GM19372 (cell line): ENCODE measurements around the gene FHIP2A.
"Not testable (repeated sequence)": the region's sequence is repeated elsewhere in the genome, so short reads cannot be mapped to it uniquely, and the experiment has no call there.

ENCODE experiments used
- ATAC-seq: cut with Tn5 transposase; IDR thresholded peaks from one replicate; pipeline ENCODE4 v1.9.1; 2021; ENCODE audit warnings: mild to moderate bottlenecking, low read depth, moderate library complexity; ENCODE audit not compliant: unreplicated experiment

The FHIP2A gene

DNA sequence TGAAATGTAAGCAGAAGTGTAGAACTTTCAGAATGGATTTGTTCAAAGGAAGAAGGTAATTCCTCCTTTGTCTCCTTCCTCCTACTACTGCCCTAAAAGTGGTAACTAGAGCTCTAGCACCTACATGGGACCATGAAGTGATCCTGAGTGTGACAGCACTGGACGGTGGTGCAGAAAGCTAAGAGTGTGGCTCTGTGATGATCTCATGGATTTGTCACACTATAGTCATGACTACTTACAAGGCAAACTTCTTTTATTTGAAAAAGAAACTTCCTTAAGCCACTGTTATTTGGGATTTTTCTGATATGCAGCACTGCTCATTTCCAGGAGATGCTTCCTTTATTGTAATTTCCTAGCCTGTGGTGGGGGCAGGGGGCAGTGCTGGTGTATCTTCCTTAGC lies 5.8 kb upstream of the FHIP2A start:
- ATAC-seq: no peak

GRCh38 chr10:114816308-114816707 lies 5.3 kb upstream of the FHIP2A start:
- ATAC-seq: no peak

DNA sequence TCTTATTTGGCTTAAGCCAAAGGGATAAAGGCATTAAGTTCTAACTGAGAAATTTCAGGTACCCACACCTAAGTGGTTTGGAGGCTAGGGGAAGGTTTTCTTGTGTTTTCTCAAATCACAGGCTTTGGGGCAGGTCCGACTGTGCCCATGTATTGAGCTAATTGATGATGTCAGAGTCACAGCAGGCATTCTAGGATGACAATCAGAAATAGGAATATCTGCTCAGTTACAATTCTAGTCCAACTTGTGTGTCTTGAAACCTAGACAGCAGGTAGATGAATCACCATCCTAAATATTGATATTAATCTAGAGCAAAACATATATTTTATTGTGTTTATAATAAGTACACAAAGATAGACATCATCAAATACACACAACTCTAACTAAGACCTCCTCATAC lies 2.3 kb upstream of the FHIP2A start:
- ATAC-seq: no peak

GRCh38 chr10:114821915-114822443 lies 399 bp downstream of the FHIP2A start:
- ATAC-seq: peak; percentile 38

GRCh38 chr10:114822444-114823076 lies 980 bp downstream of the FHIP2A start:
- peak; percentile 22 for ATAC-seq

- ATAC-seq: no peak
These were observed 1.5 kb downstream of the FHIP2A start for GRCh38 chr10:114823077-114823463.

DNA sequence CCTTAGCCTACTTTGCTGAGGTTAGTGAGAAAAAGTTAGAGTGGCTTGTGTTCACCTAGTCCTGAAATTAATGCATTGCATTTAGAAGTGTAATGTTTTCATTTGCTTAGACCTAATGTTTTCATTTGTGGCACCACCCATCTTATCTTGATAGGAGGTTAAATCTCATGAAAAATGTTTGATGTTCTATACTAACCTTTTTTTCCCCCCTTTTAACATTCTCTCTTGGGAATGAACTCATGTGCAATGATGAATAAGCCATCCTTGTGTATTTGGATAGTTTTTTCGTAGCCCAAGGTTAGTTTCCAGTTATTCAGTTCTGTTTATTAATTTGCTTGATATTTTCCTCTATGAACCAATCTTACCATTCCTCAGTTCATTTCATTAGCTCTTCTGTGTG lies 2.8 kb downstream of the FHIP2A start:
- ATAC-seq: no peak

- ATAC-seq: peak; percentile 38
These were observed 4.1 kb downstream of the FHIP2A start for GRCh38 chr10:114825513-114826253.

- ATAC-seq: no peak
These were observed 7.8 kb downstream of the FHIP2A start for GRCh38 chr10:114829160-114829909.

DNA sequence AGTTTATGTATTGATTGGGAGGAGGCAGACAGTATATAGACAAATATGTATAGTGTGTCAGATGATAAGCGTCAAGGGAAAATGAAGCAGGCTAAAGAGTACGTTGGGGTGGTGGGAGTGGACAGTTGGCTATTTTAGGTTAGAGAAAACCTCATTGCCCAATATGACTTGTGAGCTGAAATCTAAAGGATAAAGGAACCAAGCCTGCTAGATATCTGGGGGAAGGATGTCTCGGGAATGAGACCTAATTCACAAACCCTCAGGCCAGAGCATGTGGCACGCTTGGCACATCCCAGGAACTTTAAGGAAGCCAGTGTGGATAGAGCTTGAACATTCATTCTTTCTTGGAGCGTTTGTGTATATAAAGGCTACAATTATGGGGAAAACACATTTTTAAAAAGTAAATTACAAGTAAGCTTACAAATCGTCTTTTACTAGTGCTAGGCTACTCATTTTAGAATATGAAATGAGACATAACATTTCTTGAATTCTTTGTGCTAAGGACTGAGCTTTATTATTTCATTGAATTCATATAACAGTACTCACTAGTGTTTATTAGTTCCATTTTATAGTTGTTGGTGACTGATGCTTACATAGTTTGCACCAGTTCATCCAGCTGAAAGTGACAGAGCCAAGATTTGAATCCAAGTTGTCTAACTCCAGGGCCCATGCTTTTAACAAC lies 9.7 kb downstream of the FHIP2A start:
- no peak for ATAC-seq

- ATAC-seq: no peak
These were observed 16.1 kb downstream of the FHIP2A start for GRCh38 chr10:114837690-114838089.

DNA sequence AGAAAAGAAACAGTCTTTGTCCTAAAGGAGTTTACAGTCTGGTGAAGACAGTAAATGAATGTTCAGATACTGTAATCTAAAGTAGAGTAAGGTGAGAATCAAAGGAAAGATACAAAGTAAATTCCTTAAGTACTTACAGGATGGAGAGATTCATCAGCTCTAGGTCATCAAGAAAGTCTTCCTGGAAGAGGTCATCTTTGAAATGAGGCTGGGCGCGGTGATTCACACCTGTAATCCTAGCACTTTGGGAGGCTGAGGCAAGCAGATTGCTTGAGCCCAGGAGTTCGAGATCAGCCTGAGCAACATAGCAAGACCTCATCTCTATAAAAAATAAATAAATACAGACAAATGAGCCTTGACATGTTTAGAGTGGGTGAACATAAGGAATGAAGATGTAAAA lies 18.3 kb downstream of the FHIP2A start:
- ATAC-seq: no peak

GRCh38 chr10:114845978-114846693 lies 24.6 kb downstream of the FHIP2A start:
- ATAC-seq: no peak

GRCh38 chr10:114847517-114847916 lies 25.9 kb downstream of the FHIP2A start:
- not testable (repeated sequence) for ATAC-seq

GRCh38 chr10:114849674-114850073 lies 28.1 kb downstream of the FHIP2A start:
- no peak for ATAC-seq

DNA sequence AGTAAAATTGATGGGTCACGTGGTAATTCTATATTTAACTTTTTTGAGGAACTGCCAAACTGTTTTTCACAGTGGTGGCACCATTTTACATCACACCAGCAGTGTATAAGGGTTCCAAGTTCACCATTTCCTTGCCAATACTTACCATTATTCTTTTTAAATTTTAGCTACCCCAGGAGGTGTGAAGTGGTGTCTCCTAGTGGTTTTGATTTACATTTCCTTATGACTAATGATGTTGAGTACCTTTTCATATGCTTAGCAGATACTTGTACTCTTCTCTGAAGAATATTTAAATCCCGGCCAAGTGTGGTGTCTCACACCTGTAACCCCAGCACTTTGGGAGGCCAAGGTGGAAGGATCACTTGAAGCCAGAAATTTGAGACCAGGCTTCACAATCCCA lies 28.5 kb downstream of the FHIP2A start:
- no peak for ATAC-seq

DNA sequence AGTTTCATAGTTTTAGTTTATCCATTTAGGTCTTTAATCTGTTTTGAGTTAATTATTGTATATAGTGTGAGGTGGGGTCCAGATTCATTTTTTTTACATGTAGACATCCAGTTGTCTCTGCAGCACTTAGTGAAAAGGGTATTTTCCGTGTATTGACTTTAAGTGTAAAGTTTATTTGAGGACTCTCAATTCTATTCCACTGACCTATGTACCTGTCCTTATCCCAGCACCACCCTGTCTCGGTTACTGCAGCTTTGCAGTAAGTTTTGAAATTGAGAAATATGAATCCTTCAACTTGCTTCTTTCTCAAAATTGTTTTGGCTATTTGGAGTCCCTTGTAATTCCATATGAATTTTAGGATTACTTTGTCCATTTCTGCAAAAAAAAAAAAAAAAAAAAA lies 29.8 kb downstream of the FHIP2A start:
- ATAC-seq: no peak

DNA sequence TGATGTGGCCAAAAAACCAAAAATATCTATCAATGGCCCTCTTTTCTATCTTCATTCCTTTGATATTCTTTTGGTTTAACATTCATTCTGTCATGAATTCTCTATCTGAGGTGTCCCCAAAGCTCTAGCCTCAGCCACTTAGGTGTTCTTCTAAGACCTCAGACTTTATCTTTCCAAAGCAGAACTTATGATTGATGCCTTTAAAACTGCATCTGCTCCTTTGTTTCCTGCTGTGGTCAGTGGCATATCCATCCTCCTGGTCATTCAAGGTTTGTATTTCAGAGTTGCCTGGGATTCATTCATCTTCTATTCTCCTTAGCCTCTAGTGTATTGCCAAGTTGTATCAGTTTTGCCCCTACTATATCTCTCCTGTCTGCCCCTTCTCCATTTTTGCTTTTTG lies 30.6 kb downstream of the FHIP2A start:
- no peak for ATAC-seq

DNA sequence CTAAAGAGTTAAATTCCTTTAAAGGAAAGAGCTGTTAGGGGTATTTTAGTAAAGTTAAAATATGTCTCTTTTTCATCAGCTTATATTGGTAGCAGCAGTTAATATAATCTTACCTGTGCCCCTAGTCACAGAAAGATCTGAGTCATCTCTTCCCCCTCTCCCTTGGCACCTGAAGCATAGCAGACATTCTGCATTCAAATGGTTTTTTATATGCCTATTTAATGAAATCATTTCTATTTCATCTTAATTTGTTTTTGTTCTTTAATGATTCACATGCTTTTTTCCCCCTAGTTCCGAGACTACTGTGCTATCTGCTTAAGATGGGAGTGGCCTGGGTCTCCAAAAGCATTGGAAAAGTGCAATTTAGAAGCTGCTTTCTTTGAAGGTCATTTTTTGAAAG lies 33.3 kb downstream of the FHIP2A start:
- ATAC-seq: no peak
